RWPE2 (cell line): ENCODE measurements around the gene IRF2BP2.
A peak's percentile ranks its signal among the peaks of the same experiment; 100 is the strongest.

Experiments
- ATAC-seq: fragments of 200-7000 bp; cut with Tn5 transposase; 3 replicates; pipeline ENCODE4 v1.9.1; 2021; ENCODE audit warnings: low read depth
- DNase-seq: peaks from one replicate; pipeline ENCODE4 v3.0.0-alpha.2; 2020; ENCODE audit warnings: low spot score
- H3K27ac ChIP-seq: fragments of 450-650 bp; 2 replicates; pipeline ENCODE4 v1.5.1; 2017; ENCODE audit warnings: mild to moderate bottlenecking; ENCODE audit not compliant: poor library complexity, severe bottlenecking
- H3K27me3 ChIP-seq: fragments of 250-450 bp; sonication (Bioruptor Pico); 2 replicates; pipeline ENCODE4 v1.5.1; 2021; ENCODE audit warnings: mild to moderate bottlenecking, moderate library complexity; ENCODE audit not compliant: insufficient read depth, poor library complexity, severe bottlenecking
- H3K36me3 ChIP-seq: fragments of 250-450 bp; sonication (Bioruptor Pico); 2 replicates; pipeline ENCODE4 v1.5.1; 2020; ENCODE audit warnings: low read depth, mild to moderate bottlenecking, moderate library complexity
- H3K4me1 ChIP-seq: fragments of 250-450 bp; sonication (Bioruptor Pico); 2 replicates; pipeline ENCODE4 v1.5.1; 2021; ENCODE audit warnings: mild to moderate bottlenecking, moderate library complexity; ENCODE audit not compliant: insufficient read depth, poor library complexity, severe bottlenecking
- H3K4me3 ChIP-seq: fragments of 250-450 bp; sonication (Bioruptor Pico); 2 replicates; pipeline ENCODE4 v1.5.1; 2021; ENCODE audit warnings: mild to moderate bottlenecking, moderate library complexity; ENCODE audit not compliant: severe bottlenecking
- H3K9me3 ChIP-seq: fragments of 250-450 bp; sonication (Bioruptor Pico); 2 replicates; pipeline ENCODE4 v1.5.1; 2021; ENCODE audit warnings: mild to moderate bottlenecking, moderate library complexity; ENCODE audit not compliant: severe bottlenecking
- TF ChIP-seq, protein P1 (sequence below): fragments of 450-650 bp; IDR thresholded peaks from one replicate; pipeline ENCODE4 v1.5.1; 2017; ENCODE audit warnings: mild to moderate bottlenecking, moderate library complexity; ENCODE audit not compliant: poor library complexity, severe bottlenecking

Gene IRF2BP2

DNA sequence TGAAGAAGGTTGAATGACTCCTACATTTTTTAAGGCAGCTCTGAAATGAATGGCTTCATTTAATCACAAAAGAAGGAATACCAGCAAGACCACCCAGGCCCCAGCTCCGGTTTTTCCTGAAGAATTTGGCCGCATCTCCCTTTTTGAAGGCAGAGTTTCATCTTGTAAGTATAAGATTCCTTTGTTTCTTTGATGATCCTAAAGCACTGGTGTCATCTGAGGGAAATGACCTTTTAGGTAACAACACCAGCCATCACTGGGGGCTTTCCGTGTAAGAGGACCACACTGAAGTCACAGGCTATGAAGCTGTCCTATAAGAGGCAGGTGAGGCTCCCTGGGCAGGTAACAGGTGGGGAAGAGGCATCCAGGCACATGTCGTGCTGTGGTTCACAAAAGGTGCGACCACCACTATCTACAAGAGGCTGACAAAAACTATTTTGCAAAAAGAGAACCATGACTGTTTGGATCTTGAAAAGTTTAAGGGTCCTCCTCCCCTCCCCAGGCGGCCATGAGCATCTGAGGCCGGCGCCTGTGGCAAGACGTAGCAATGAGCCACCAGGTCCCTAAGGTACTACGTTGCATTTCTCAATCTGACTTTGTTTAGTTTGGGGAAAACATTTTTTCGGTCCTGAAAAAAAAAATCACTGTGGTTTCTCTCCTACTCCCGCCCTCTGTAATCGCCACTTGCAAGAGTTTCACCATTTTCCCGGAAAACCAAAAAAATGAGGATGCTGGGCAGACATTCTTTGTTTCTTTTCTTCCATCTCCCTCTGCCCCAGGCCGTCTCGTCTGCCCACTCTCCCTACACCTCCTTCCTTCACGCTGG is 46.3 kb upstream of the IRF2BP2 start:
- ATAC-seq, result no peak

DNA sequence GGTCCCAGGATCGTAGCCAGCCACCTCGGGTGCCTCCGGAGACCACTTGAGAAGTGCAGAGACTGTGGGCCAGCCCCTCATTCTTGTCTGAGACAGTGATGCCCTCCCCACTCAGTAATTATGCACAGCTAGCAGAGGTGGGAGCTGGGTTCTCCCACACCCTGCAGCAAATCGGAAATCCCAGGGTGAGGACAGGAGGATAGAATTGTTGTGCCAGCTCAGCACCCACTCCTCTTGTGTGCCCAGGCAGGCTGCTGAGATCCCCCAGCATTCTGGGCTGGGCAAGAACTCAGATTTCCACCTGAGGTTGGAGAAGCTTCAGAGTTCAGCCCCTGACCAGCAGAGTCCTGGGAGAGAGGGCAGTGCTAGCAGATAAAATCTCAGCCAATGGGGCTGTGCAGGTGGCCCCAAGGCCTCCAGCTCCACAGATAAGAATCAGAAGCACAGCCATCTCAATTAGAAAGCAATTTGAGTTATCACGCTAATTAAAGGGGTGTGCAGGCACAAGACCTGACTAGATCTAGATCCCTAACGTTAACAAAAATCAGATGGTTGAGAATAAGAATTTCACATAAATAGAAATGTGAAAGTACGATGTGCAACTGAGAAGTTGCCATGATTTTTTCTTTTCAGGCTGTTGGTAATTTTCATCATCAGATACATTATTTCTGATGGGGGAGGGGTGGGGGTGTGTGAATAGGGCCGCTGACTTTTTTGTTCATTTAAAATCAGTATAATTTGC is 45.5 kb upstream of the IRF2BP2 start:
- Histone ChIP-seq H3K27me3 (no peaks in the 10 kb centered on the region), H3K4me1 (peaks cover 38% of the 10 kb centered on the region), H3K9me3 (no peaks in the 10 kb centered on the region), H3K4me3 (peak overlapping the region; percentile 30), H3K27ac (peak overlapping the region; percentile 100), H3K36me3 (no peaks in the 10 kb centered on the region; the same call in 1 of the 2 replicates)
- DNase-seq (no peak), ATAC-seq (no peak)
- TF ChIP-seq, protein P1, sequence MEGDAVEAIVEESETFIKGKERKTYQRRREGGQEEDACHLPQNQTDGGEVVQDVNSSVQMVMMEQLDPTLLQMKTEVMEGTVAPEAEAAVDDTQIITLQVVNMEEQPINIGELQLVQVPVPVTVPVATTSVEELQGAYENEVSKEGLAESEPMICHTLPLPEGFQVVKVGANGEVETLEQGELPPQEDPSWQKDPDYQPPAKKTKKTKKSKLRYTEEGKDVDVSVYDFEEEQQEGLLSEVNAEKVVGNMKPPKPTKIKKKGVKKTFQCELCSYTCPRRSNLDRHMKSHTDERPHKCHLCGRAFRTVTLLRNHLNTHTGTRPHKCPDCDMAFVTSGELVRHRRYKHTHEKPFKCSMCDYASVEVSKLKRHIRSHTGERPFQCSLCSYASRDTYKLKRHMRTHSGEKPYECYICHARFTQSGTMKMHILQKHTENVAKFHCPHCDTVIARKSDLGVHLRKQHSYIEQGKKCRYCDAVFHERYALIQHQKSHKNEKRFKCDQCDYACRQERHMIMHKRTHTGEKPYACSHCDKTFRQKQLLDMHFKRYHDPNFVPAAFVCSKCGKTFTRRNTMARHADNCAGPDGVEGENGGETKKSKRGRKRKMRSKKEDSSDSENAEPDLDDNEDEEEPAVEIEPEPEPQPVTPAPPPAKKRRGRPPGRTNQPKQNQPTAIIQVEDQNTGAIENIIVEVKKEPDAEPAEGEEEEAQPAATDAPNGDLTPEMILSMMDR, result no peak

More for the DNA sequence above, 46.3 kb upstream of the IRF2BP2 start:
- Histone ChIP-seq H3K4me1 (peaks cover 38% of the 10 kb centered on the region), H3K27me3 (no peaks in the 10 kb centered on the region), H3K4me3 (peak overlapping the region; percentile 30), H3K9me3 (no peaks in the 10 kb centered on the region), H3K27ac (peak overlapping the region; percentile 100), H3K36me3 (no peaks in the 10 kb centered on the region; the same call in 1 of the 2 replicates)
- no peak for DNase-seq
- TF ChIP-seq, protein P1, result no peak

DNA sequence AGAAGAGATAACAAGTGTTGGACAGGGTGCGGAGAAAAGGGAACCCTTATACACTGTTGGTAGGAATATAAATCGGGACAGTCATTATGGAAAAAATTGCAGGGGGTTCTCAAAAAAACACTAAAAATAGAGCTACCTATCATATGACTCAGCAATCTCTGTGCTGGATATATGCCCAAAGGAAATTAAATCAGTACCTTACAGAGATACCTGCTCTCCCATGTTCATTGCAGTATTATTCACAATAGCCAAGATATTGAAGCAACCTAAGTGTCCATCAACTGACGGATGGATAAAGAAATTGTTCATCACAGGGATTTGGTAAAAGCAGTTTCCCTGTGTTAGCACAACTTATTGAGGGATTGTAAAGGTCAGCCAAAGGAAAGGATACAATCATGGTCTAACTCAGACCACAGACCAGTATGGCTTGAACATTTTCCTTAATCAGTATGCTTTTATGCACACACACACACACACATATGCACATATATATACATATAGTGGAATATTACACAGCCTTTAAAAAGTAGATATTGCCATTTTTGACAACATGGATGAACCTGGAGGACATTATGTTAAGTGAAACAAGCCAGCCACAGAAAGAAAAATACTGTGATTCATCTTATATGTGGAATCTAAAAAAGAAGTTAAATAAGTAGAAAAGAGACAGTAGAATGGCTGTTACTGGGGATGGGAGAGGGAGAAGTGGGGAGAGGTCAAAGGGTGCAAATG is 44.2 kb upstream of the IRF2BP2 start:
- Histone ChIP-seq H3K9me3 (no peaks in the 10 kb centered on the region), H3K27me3 (no peaks in the 10 kb centered on the region), H3K36me3 (no peaks in the 10 kb centered on the region; the same call in 1 of the 2 replicates), H3K4me1 (peaks cover 35% of the 10 kb centered on the region), H3K27ac (peak overlapping the region; percentile 100), H3K4me3 (no peak overlapping the region)
- ATAC-seq (no peak), DNase-seq (no peak)
- TF ChIP-seq, protein P1, result no peak

DNA sequence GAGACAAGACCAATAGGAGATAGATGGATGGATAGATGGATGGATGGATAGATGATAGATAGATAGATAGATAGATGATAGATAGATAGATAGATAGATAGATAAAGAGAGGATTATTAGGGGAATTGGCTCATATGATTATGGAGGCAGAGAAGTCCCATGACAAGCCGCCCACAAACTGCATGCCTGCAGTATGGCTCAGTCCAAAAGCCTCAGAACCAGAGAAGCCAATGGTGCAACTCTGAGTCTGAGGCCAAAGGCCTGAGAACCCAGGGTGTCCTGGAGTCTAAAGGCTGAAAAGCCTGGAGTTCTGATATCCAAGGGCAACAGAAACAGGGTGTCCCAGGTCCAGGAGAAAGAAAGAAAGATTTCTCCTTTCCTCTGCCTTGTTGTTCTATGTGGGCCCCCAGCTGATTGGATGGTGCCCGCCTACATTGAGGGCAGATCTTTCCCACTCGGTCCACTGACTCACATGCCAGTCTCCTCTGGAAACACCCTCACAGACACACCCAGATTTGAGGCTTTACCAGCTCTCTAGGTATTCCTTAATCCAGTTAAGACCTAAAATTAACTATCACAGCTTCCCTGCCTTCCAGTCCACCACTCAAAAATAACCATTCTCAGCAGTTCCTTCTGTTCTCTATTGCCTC is 39.6 kb upstream of the IRF2BP2 start:
- Histone ChIP-seq H3K27ac (peak overlapping the region; percentile 18), H3K4me3 (no peak overlapping the region), H3K4me1 (peaks cover 13% of the 10 kb centered on the region), H3K27me3 (no peaks in the 10 kb centered on the region), H3K36me3 (no peaks in the 10 kb centered on the region), H3K9me3 (no peaks in the 10 kb centered on the region)
- no peak for ATAC-seq
- no peak for DNase-seq
- TF ChIP-seq, protein P1, result no peak
